ENCODE data around the gene ZNF143. TPM values are rescaled to one million over a fixed set of nuclear protein-coding genes. Genes with fewer than 3 reads are reported as not detected.

Gene ZNF143
- total and polyA plus RNA-seq, 10 of the 15 experiments (the other 5 are each of a cell fraction or from before 2014, with no cell fraction given): 13.6 to 48.7 (median 19.4) TPM

GRCh38 chr11:9461063-9461759 lies 399 bp downstream of the ZNF143 start (continued):
- TF ChIP-seq ZNF592 (IDR thresholded peaks at IDR 0.05) (peak; percentile 77), CEBPB (IDR thresholded peaks at IDR 0.05; ENCODE audit: borderline replicate concordance in 1 of 2, low read depth in 2 of 2, low read length in 2 of 2) (no peak), TBL1XR1 (IDR thresholded peaks at IDR 0.05; ENCODE audit: low read depth, low read length) (peak; percentile 61), RBBP5 (conservative IDR thresholded peaks at IDR 0.05) (0 out of 2 replicates have a peak, but pooled peaks have one; percentile 56), SUPT20H (IDR thresholded peaks at IDR 0.05; ENCODE audit: borderline replicate concordance, control insufficient read depth, low read depth, low read length) (no peak), WRNIP1 (IDR thresholded peaks at IDR 0.05; ENCODE audit: borderline replicate concordance, low read depth, low read length) (no peak), ZNF207 (IDR thresholded peaks at IDR 0.05; ENCODE audit: borderline replicate concordance) (peak; percentile 65; the same call in 1 of the 2 replicates), HDAC2 (IDR thresholded peaks at IDR 0.05) (no peak), USF2 (IDR thresholded peaks at IDR 0.05; ENCODE audit: borderline replicate concordance, low read depth, low read length) (no peak), ZBTB33 (IDR thresholded peaks at IDR 0.05) (no peak), GATAD2B (conservative IDR thresholded peaks at IDR 0.05; ENCODE audit: low read depth) (peak; percentile 57; the same call in 1 of the 2 replicates), PML (IDR thresholded peaks at IDR 0.05; ENCODE audit: low read length) (peak; percentile 98), SMARCA5 (IDR thresholded peaks at IDR 0.05) (peak; percentile 61; the same call in 1 of the 2 replicates), SKIL (IDR thresholded peaks at IDR 0.05; ENCODE audit: low read depth, poor library complexity, severe bottlenecking) (no peak), MTA3 (IDR thresholded peaks at IDR 0.05; ENCODE audit: borderline replicate concordance, low read length) (no peak), GABPA (IDR thresholded peaks at IDR 0.05; ENCODE audit: low read depth) (no peak), E4F1 (IDR thresholded peaks at IDR 0.05; ENCODE audit: borderline replicate concordance, partially characterized antibody) (no peak), BACH1 (IDR thresholded peaks at IDR 0.05; ENCODE audit: borderline replicate concordance) (peak; percentile 72)
